ENCODE measurements around the gene CEP170B. TPM values are rescaled to one million over a fixed set of nuclear protein-coding genes. Genes with fewer than 3 reads are reported as not detected.
"Not testable (repeated sequence)": the region's sequence is repeated elsewhere in the genome, so short reads cannot be mapped to it uniquely, and the experiment has no call there.

Gene CEP170B
- total and polyA plus RNA-seq, 2 donors (not counting 1 experiment from before 2014, with no cell fraction given) = 4.0 to 13.9 TPM

DNA sequence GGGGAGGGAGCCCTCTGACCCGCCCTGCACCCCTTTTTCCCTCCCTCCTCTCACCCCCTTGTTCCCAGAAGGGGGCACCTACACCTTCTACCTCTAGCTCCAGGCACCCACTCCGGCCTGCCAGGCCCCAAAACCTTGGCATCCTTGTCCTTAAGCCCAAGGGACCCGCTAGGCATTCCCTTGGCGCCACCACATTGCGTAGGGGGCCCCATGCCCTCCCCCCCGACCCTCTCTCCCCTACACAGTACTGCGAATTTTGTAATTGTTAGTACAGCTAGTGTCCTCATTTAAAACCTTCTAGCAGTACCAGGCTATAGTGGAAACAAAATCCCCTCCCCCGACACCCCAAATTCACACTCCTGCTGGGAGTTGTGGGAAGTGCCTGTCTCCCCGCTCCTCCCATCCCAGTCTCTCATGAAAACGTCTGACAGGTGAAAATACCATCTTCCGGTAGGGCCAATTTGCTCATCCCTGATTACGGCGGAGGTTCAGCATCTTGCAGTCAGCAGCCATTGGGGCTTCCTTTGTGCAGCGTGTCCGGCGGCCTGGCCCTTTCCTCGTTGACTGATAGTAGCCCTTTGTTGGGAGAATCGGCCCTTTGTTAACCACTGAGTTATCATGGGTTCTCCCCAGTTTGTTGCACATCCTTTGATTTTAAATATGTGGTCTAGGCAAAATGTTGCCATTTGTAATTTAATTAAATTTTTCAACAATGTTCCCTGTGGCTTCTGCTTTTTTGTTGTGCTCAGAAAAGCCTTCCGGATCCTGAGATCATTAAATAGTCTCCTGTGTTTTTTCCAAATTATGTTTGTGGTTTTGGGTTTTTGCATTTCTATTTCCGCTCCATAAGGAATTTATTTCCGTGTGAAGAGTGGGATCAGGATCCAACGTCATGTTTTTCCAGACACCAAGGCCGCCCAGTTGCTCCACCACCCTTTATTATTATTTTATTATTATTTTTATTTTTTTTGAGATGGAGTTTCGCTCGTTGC lies 7.9 kb upstream of the CEP170B start:
- Histone ChIP-seq H2AFZ (ENCODE audit: low read length) (no peak overlapping the region), H3K4me3 (replicated peaks in 1 of 4; ENCODE audit: control extremely low read depth in 1 of 4, insufficient read depth in 1 of 4, low read depth in 3 of 4, low read length in 4 of 4) (no peak overlapping the region), H4K20me1 (ENCODE audit: control insufficient read depth, extremely low read depth, insufficient read depth, low read length) (no peaks in the 10 kb centered on the region), H3K9me3 (ENCODE audit: control insufficient read depth, insufficient read depth, low read depth, low read length) (no peaks in the 10 kb centered on the region), H3K27ac (ENCODE audit: insufficient read depth, low read length) (no peak overlapping the region), H3K79me2 (ENCODE audit: control insufficient read depth, insufficient read depth, low read length) (no peaks in the 10 kb centered on the region), H3K36me3 (ENCODE audit: control insufficient read depth, insufficient read depth, low read length) (no peaks in the 10 kb centered on the region), H3K9ac (ENCODE audit: insufficient read depth, low read length) (no peak overlapping the region), H3K4me1 (ENCODE audit: control insufficient read depth, extremely low read depth, insufficient read depth, low read length) (no peaks in the 10 kb centered on the region), H3K4me2 (ENCODE audit: extremely low read depth, insufficient read depth, low read length) (no peak overlapping the region), H3K27me3 (ENCODE audit: control insufficient read depth, insufficient read depth, low read length) (peaks cover 2% of the 10 kb centered on the region)
- DNase-seq (ENCODE audit: low read depth in 2 of 2) = no peak
- TF ChIP-seq EZH2 (IDR thresholded peaks at IDR 0.05; ENCODE audit: low read length, missing control alignments) = no peak
- TF ChIP-seq CTCF (conservative IDR thresholded peaks at IDR 0.05 in 1 of 2, IDR thresholded peaks at IDR 0.05 in 1 of 2; ENCODE audit: low read depth in 1 of 2, low read length in 2 of 2) = no peak

DNA sequence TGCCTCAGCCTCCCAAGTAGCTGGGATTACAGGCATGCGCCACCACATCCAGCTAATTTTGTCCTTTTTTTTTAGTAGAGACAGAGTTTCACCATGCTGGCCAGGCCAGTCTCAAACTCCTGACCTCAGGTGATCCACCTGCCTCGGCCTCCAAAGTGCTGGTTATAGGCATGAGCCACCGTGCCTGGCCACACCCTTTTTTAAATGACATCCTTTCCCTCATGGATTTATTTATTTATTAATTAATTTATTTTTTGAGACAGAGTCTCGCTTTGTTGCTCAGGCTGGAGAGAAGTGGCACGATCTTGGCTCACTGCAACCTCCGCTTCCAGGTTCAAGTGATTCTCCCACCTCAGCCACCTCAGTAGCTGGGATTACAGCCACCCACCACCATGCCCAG lies 7.1 kb upstream of the CEP170B start:
- not testable (repeated sequence) for H3K9me3 ChIP-seq (ENCODE audit: control insufficient read depth, insufficient read depth, low read depth, low read length); H3K79me2 ChIP-seq (ENCODE audit: control insufficient read depth, insufficient read depth, low read length); DNase-seq (ENCODE audit: low read depth in 2 of 2); H2AFZ ChIP-seq (ENCODE audit: low read length); H3K4me2 ChIP-seq (ENCODE audit: extremely low read depth, insufficient read depth, low read length); H3K27me3 ChIP-seq (ENCODE audit: control insufficient read depth, insufficient read depth, low read length); H3K4me1 ChIP-seq (ENCODE audit: control insufficient read depth, extremely low read depth, insufficient read depth, low read length); H3K36me3 ChIP-seq (ENCODE audit: control insufficient read depth, insufficient read depth, low read length); H3K4me3 ChIP-seq (replicated peaks in 1 of 4; ENCODE audit: control extremely low read depth in 1 of 4, insufficient read depth in 1 of 4, low read depth in 3 of 4, low read length in 4 of 4); H3K27ac ChIP-seq (ENCODE audit: insufficient read depth, low read length); H4K20me1 ChIP-seq (ENCODE audit: control insufficient read depth, extremely low read depth, insufficient read depth, low read length); H3K9ac ChIP-seq (ENCODE audit: insufficient read depth, low read length)

GRCh38 chr14:104858811-104859426 lies 6.1 kb upstream of the CEP170B start:
- Histone ChIP-seq H3K27ac (ENCODE audit: insufficient read depth, low read length) (no peak overlapping the region), H3K9me3 (ENCODE audit: control insufficient read depth, insufficient read depth, low read depth, low read length) (no peaks in the 10 kb centered on the region), H3K27me3 (ENCODE audit: control insufficient read depth, insufficient read depth, low read length) (peaks cover 8% of the 10 kb centered on the region), H4K20me1 (ENCODE audit: control insufficient read depth, extremely low read depth, insufficient read depth, low read length) (no peaks in the 10 kb centered on the region), H3K79me2 (ENCODE audit: control insufficient read depth, insufficient read depth, low read length) (no peaks in the 10 kb centered on the region), H3K36me3 (ENCODE audit: control insufficient read depth, insufficient read depth, low read length) (no peaks in the 10 kb centered on the region), H2AFZ (ENCODE audit: low read length) (no peak overlapping the region), H3K9ac (ENCODE audit: insufficient read depth, low read length) (no peak overlapping the region), H3K4me3 (replicated peaks in 1 of 4; ENCODE audit: control extremely low read depth in 1 of 4, insufficient read depth in 1 of 4, low read depth in 3 of 4, low read length in 4 of 4) (no peak overlapping the region), H3K4me1 (ENCODE audit: control insufficient read depth, extremely low read depth, insufficient read depth, low read length) (no peaks in the 10 kb centered on the region), H3K4me2 (ENCODE audit: extremely low read depth, insufficient read depth, low read length) (no peak overlapping the region)
- TF ChIP-seq EZH2 (IDR thresholded peaks at IDR 0.05; ENCODE audit: low read length, missing control alignments) = no peak
- TF ChIP-seq CTCF (conservative IDR thresholded peaks at IDR 0.05 in 1 of 2, IDR thresholded peaks at IDR 0.05 in 1 of 2; ENCODE audit: low read depth in 1 of 2, low read length in 2 of 2) = no peak
- DNase-seq (ENCODE audit: low read depth in 2 of 2) = no peak

Measured in fibroblast of lung (primary cell).